H1 (cell line): ENCODE data around the gene PDE4D. TPM values are rescaled to one million over a fixed set of nuclear protein-coding genes. Genes with fewer than 3 reads are reported as not detected.

Experiments
- CTCF ChIA-PET: fragments of 300-600 bp; sonication (Branson Sonifier 250); formaldehyde crosslinking; loops from one replicate; lab custom pipeline; 2021; ENCODE audit not compliant: partially characterized antibody; lab: Charles Lee
- POLR2A ChIA-PET: fragments of 300-600 bp; sonication (Branson Sonifier 250); formaldehyde crosslinking; loops from one replicate; lab custom pipeline; 2021; ENCODE audit warnings: inconsistent platforms; ENCODE audit not compliant: partially characterized antibody; lab: Charles Lee
- DNase-seq, 2 experiments: peaks; one replicate each; pipeline versions ENCODE4 v3.0.0 to v3.0.0-alpha.2; 2010 to 2022; ENCODE audit warnings: low spot score in 2 of 2, low read depth in 1 of 2, mixed read lengths in 1 of 2
- FAIRE-seq: peaks from 2 replicates; lab custom pipeline; 2011; peaks lifted over from hg19 to GRCh38; lab: Jason Lieb, UNC
- H2AFZ ChIP-seq: 2 replicates; pipeline ENCODE4 v1.8.1; 2012; ENCODE audit warnings: low read length, inconsistent platforms
- H2AK5ac ChIP-seq: 2 replicates; pipeline ENCODE4 v1.6.1; 2013; ENCODE audit warnings: low read depth, low read length
- H2BK120ac ChIP-seq: replicated peaks from 2 replicates; pipeline ENCODE3; 2013; ENCODE audit warnings: low read depth, low read length, inconsistent platforms
- H2BK12ac ChIP-seq: 2 replicates; pipeline ENCODE4 v1.6.1; 2013; ENCODE audit warnings: low read depth, low read length
- H2BK15ac ChIP-seq: 2 replicates; pipeline ENCODE4 v1.6.1; 2013; ENCODE audit warnings: low read length
- H2BK20ac ChIP-seq: 2 replicates; pipeline ENCODE4 v1.6.1; 2013; ENCODE audit warnings: low read length
- H2BK5ac ChIP-seq: 2 replicates; pipeline ENCODE4 v1.6.1; 2013; ENCODE audit warnings: low read depth, low read length
- H3K14ac ChIP-seq: 2 replicates; pipeline ENCODE4 v1.6.1; 2013; ENCODE audit warnings: inconsistent platforms; ENCODE audit not compliant: insufficient read length
- H3K18ac ChIP-seq: 2 replicates; pipeline ENCODE4 v1.6.1; 2013; ENCODE audit warnings: low read length; ENCODE audit errors: extremely low read depth
- H3K23ac ChIP-seq: 2 replicates; pipeline ENCODE4 v1.6.1; 2013; ENCODE audit warnings: inconsistent platforms; ENCODE audit not compliant: insufficient read length
- H3K23me2 ChIP-seq: 2 replicates; pipeline ENCODE4 v1.6.1; 2013; ENCODE audit warnings: low read depth, low read length
- H3K27ac ChIP-seq: 2 replicates; pipeline ENCODE4 v1.6.1; 2011; ENCODE audit warnings: low read depth, low read length, inconsistent platforms
- H3K27me3 ChIP-seq, 4 experiments: replicated peaks in 1 of 4; 1 replicate in 1 of 4; 2 replicates in 3 of 4; pipeline versions ENCODE4 v1.6.1 to v1.8.1; 2011 to 2013; ENCODE audit warnings: low read length in 3 of 4, mild to moderate bottlenecking in 3 of 4, inconsistent platforms in 2 of 4, mixed read lengths in 2 of 4, moderate library complexity in 1 of 4; ENCODE audit not compliant: control insufficient read depth in 3 of 4, insufficient read depth in 3 of 4; ENCODE audit errors: extremely low read depth in 1 of 4
- H3K36me3 ChIP-seq, 4 experiments: 2 replicates each; pipeline versions ENCODE4 v1.6.1 to v1.8.1; 2011 to 2013; ENCODE audit warnings: mild to moderate bottlenecking in 4 of 4, low read length in 3 of 4, moderate library complexity in 2 of 4, control low read depth in 1 of 4, inconsistent platforms in 1 of 4; ENCODE audit not compliant: insufficient read depth in 4 of 4, control insufficient read depth in 2 of 4
- H3K4ac ChIP-seq: replicated peaks from 2 replicates; pipeline ENCODE3; 2013; ENCODE audit warnings: low read length, low read depth, mixed read lengths, inconsistent platforms; ENCODE audit not compliant: insufficient read length
- H3K4me1 ChIP-seq, 4 experiments: replicated peaks in 1 of 4; 1 replicate in 1 of 4; 2 replicates in 3 of 4; pipeline versions ENCODE4 v1.6.1 to v1.8.1; 2011 to 2013; ENCODE audit warnings: low read length in 3 of 4, inconsistent platforms in 2 of 4, mixed read lengths in 1 of 4; ENCODE audit not compliant: insufficient read depth in 4 of 4, control insufficient read depth in 3 of 4
- H3K4me2 ChIP-seq, 2 experiments: 2 replicates each; pipeline versions ENCODE4 v1.6.1 to v1.8.1; 2011 to 2013; ENCODE audit warnings: low read depth in 2 of 2, low read length in 2 of 2, control low read depth in 1 of 2, inconsistent platforms in 1 of 2, mild to moderate bottlenecking in 1 of 2; ENCODE audit not compliant: insufficient read depth in 1 of 2
- H3K4me3 ChIP-seq, 4 experiments: fragments of 200-600, 300-600 bp in 1 of 4; sonication (generic), shearing (Covaris generic), sonication (Bioruptor Twin) in 1 of 4; 2 replicates each; pipeline versions ENCODE4 v1.5.1 to v1.8.1; 2011 to 2016; ENCODE audit warnings: low read length in 4 of 4, low read depth in 3 of 4, control low read depth in 2 of 4, inconsistent platforms in 2 of 4, mild to moderate bottlenecking in 2 of 4, mixed read lengths in 1 of 4, moderate library complexity in 1 of 4; ENCODE audit not compliant: insufficient read depth in 2 of 4; ENCODE audit errors: extremely low read depth in 1 of 4
- H3K56ac ChIP-seq: replicated peaks from 2 replicates; pipeline ENCODE3; 2013; ENCODE audit warnings: low read depth, mild to moderate bottlenecking, mixed read lengths, low read length, inconsistent platforms; ENCODE audit not compliant: insufficient read length
- H3K79me1 ChIP-seq: 2 replicates; pipeline ENCODE4 v1.6.1; 2013; ENCODE audit warnings: low read depth, low read length, control low read depth
- H3K79me2 ChIP-seq, 2 experiments: 2 replicates each; pipeline versions ENCODE4 v1.6.1 to v1.8.1; 2012 to 2013; ENCODE audit warnings: low read length in 2 of 2, mild to moderate bottlenecking in 2 of 2, inconsistent platforms in 1 of 2; ENCODE audit not compliant: insufficient read depth in 2 of 2, control insufficient read depth in 1 of 2
- H3K9ac ChIP-seq, 4 experiments: replicated peaks in 1 of 4; 1 replicate in 1 of 4; 2 replicates in 3 of 4; pipeline versions ENCODE4 v1.6.1 to v1.8.1; 2011 to 2013; ENCODE audit warnings: low read depth in 3 of 4, low read length in 3 of 4, control low read depth in 2 of 4, mild to moderate bottlenecking in 2 of 4, moderate library complexity in 2 of 4, inconsistent platforms in 1 of 4; ENCODE audit errors: extremely low read depth in 1 of 4
- H3K9me3 ChIP-seq, 2 experiments: 2 replicates each; pipeline versions ENCODE4 v1.6.1 to v1.8.1; 2012 to 2013; ENCODE audit warnings: mild to moderate bottlenecking in 2 of 2, moderate library complexity in 2 of 2, control low read depth in 1 of 2, inconsistent platforms in 1 of 2, low read depth in 1 of 2, low read length in 1 of 2, mixed read lengths in 1 of 2; ENCODE audit not compliant: insufficient read depth in 2 of 2
- H4K20me1 ChIP-seq, 2 experiments: replicated peaks in 1 of 2; 2 replicates each; pipeline versions ENCODE3 to v1.8.1; 2011 to 2013; ENCODE audit warnings: inconsistent platforms in 2 of 2, low read length in 2 of 2, mild to moderate bottlenecking in 1 of 2; ENCODE audit not compliant: insufficient read depth in 2 of 2, control insufficient read depth in 1 of 2
- H4K5ac ChIP-seq: 2 replicates; pipeline ENCODE4 v1.6.1; 2013; ENCODE audit warnings: low read length, low read depth, mixed read lengths, inconsistent platforms; ENCODE audit not compliant: insufficient read length
- H4K8ac ChIP-seq: 2 replicates; pipeline ENCODE4 v1.8.0; 2013; ENCODE audit warnings: mild to moderate bottlenecking, moderate library complexity, low read length, inconsistent platforms; ENCODE audit not compliant: insufficient read depth; ENCODE audit errors: extremely low read depth
- H4K91ac ChIP-seq: replicated peaks from 2 replicates; pipeline ENCODE3; 2013; ENCODE audit warnings: low read length, mixed read lengths, inconsistent platforms; ENCODE audit not compliant: insufficient read length
- ASH2L ChIP-seq: fragments of 200-600, 300-600 bp; sonication (generic); IDR thresholded peaks from one replicate; pipeline ENCODE4 v1.7.1; 2017; ENCODE audit warnings: low read length
- CEBPB ChIP-seq: IDR thresholded peaks from 2 replicates; pipeline ENCODE4 v1.6.1; 2012; ENCODE audit warnings: low read depth, low read length
- KDM5A ChIP-seq: fragments of 200-600 bp; IDR thresholded peaks from 2 replicates; pipeline ENCODE4 v1.7.1; 2012; ENCODE audit warnings: mild to moderate bottlenecking, low read length, inconsistent platforms, mixed read lengths
- RBBP5 ChIP-seq: IDR thresholded peaks from 2 replicates; pipeline ENCODE4 v1.7.1; 2012; ENCODE audit warnings: low read depth, mild to moderate bottlenecking, inconsistent platforms, low read length, moderate library complexity, borderline replicate concordance
- WGBS, 2 experiments: shearing (Covaris generic) in 1 of 2; methylation state at CpG; one replicate each; pipeline versions ENCODE4 v1.1.6 to v1.1.7; 2013 to 2015; ENCODE audit warnings: low lambda C conversion rate in 2 of 2, mixed read lengths in 2 of 2, inconsistent platforms in 1 of 2, low coverage in 1 of 2, missing lambda C conversion rate in 1 of 2; ENCODE audit not compliant: insufficient replicate concordance in 2 of 2, insufficient coverage in 1 of 2, insufficient read length in 1 of 2; ENCODE audit errors: extremely low coverage in 1 of 2, missing lambda C conversion rate in 1 of 2; 5-methylcytosine and 5-hydroxymethylcytosine counted together
- polyA plus RNA-seq, 7 experiments: library from polyadenylated mRNA; depleted of rRNA in 3 of 7; stranded (reverse) in 5 of 7; unstranded in 2 of 7; fragments of >200 nt in 5 of 7; fragments of 200-250 nt in 2 of 7; gene quantifications; 1 replicate in 5 of 7; 2 replicates in 1 of 7; 4 replicates in 1 of 7; pipeline versions ENCODE4 v1.2.1 to v1.2.3, GENCODE V29; 2011 to 2013; ENCODE audit warnings: missing spikeins in 2 of 7, mixed read lengths in 2 of 7
- total RNA-seq: library from RNA; stranded (reverse); fragmentation: NEBNext Ultra II Directional; extraction: Animal tissue kit (Norgen Biotek cat#: 25700); gene quantifications from 2 replicates; pipeline ENCODE4 v1.2.1, GENCODE V29; 2021
- TF ChIP-seq, protein P1 (sequence below): IDR thresholded peaks from 2 replicates; pipeline ENCODE4 v1.6.1; 2012; ENCODE audit warnings: inconsistent platforms

PDE4D gene
- total and polyA plus RNA-seq, 2 of the 8 experiments (the other 6 are each of a cell fraction or from before 2014, with no cell fraction given) = 2.3 to 3.7 TPM

DNA sequence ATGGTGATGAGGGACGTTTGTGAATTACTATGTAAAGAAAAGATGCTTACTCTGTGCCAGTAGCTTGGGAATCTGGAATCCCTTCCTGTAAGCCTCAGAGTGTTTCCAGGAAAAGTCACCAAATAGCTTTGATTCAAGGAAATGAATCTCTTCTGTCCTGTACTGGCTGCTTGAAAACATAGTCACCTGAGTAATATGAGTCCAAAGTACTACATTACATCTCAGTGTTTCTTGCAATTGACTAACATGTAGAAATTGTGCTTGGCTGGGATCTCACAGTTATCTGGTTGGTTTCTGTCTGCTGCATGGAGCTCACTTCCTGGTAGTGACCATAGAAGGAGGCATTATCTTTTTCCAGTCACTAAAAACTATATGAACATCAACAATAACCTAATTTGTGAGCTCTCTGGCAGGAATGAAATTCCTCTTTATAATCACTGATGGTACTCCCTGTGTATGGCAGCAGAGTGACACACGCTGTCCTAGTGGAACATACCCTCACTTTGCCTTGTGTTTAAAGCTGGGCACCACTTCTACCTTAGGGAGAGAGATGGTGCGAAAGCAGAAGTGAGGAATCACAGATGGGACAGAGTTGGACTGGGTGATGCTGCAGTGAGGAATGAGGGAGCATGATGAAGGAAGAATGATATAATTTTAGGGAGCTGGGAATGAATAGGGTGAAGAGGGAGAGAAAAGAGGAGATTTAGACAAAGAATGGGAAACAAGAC, 742.2 kb downstream of the PDE4D start:
- no peak overlapping the region for H3K4me3 ChIP-seq
- H3K79me2 ChIP-seq = no peaks in the 10 kb centered on the region
- peaks cover 4% of the 10 kb centered on the region in 2 experiments; a peak in 2 of 4 replicates for H3K9me3 ChIP-seq
- TF ChIP-seq, protein P1, sequence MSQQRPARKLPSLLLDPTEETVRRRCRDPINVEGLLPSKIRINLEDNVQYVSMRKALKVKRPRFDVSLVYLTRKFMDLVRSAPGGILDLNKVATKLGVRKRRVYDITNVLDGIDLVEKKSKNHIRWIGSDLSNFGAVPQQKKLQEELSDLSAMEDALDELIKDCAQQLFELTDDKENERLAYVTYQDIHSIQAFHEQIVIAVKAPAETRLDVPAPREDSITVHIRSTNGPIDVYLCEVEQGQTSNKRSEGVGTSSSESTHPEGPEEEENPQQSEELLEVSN = no peak
- TF ChIP-seq KDM5A = no peak
- TF ChIP-seq RBBP5 = no peak
- no peak for TF ChIP-seq ASH2L
- TF ChIP-seq CEBPB = no peak
- TF ChIP-seq, all 59 proteins: peak for 0
- no peak overlapping the region for H3K23ac ChIP-seq
- DNase-seq (no peak), FAIRE-seq (no peak)
- H4K91ac ChIP-seq = no peak overlapping the region
- no peak overlapping the region for H2AK5ac ChIP-seq
- no peak overlapping the region for H3K18ac ChIP-seq
- no peak overlapping the region for H3K9ac ChIP-seq
- no peak overlapping the region for H2AFZ ChIP-seq
- H4K5ac ChIP-seq = no peak overlapping the region
- no peaks in the 10 kb centered on the region for H3K79me1 ChIP-seq
- no peak overlapping the region for H3K56ac ChIP-seq
- H3K27me3 ChIP-seq = no peaks in the 10 kb centered on the region
- no peaks in the 10 kb centered on the region; the same call in 1 of the 2 replicates for H3K23me2 ChIP-seq
- peaks cover 0 to 3% (median 0%) of the 10 kb centered on the region in 4 experiments; a peak in 1 of 7 replicates for H3K4me1 ChIP-seq
- WGBS, 2 experiments = 88% methylated on average over 3 of the region's 3 CpGs; no CpG with 5 or more reads in 1 of the 2 experiments
- H2BK15ac ChIP-seq = no peak overlapping the region
- H2BK12ac ChIP-seq = no peak overlapping the region
- no peaks in the 10 kb centered on the region for H4K20me1 ChIP-seq
- no peak overlapping the region for H2BK20ac ChIP-seq
- H3K36me3 ChIP-seq = no peaks in the 10 kb centered on the region
- no peak overlapping the region for H3K4me2 ChIP-seq
- H2BK120ac ChIP-seq = no peak overlapping the region
- no peak overlapping the region for H4K8ac ChIP-seq
- H3K4ac ChIP-seq = no peak overlapping the region
- CTCF ChIA-PET = interaction anchor here (0.9 to 2.7 kb wide), 7 partner anchors 10 to 260 kb away, joined by 3 to 10 read pairs (median 4); no protein-coding TSS in a partner anchor
- no peak overlapping the region for H3K14ac ChIP-seq
- no peak overlapping the region for H2BK5ac ChIP-seq
- no peak overlapping the region for H3K27ac ChIP-seq
- POLR2A ChIA-PET = interaction anchor here (1.6 kb wide), 1 partner anchor 23 kb away, joined by 3 read pairs; no protein-coding TSS in a partner anchor
